Neural progenitor cell (in vitro differentiated cells): ENCODE data around the gene PRDX6. TPM values are rescaled to one million over a fixed set of nuclear protein-coding genes. Genes with fewer than 3 reads are reported as not detected.

Experiments
- DNase-seq: peaks from one replicate; pipeline ENCODE4 v3.0.0-alpha.2; 2016; ENCODE audit warnings: low spot score
- H2AFZ ChIP-seq: fragments of 200-600 bp; sonication (generic); replicated peaks from 2 replicates; pipeline ENCODE4 v1.6.1; 2016; ENCODE audit warnings: antibody characterized with exemption
- H3F3A ChIP-seq: fragments of 200-600 bp; sonication (generic); 2 replicates; pipeline ENCODE4 v1.6.1; 2016; ENCODE audit warnings: antibody characterized with exemption, low read depth
- H3K27ac ChIP-seq: fragments of 200-600 bp; sonication (generic); 2 replicates; pipeline ENCODE4 v1.5.1; 2016; ENCODE audit warnings: mild to moderate bottlenecking
- H3K27me3 ChIP-seq: fragments of 200-600 bp; sonication (generic); 2 replicates; pipeline ENCODE4 v1.6.1; 2016; ENCODE audit warnings: mild to moderate bottlenecking, moderate library complexity
- H3K36me3 ChIP-seq: fragments of 200-600 bp; sonication (generic); 2 replicates; pipeline ENCODE4 v1.5.1; 2016
- H3K4me1 ChIP-seq: fragments of 200-600 bp; sonication (generic); 2 replicates; pipeline ENCODE4 v1.6.1; 2016; ENCODE audit warnings: mixed run types
- H3K4me2 ChIP-seq: fragments of 200-600 bp; sonication (generic); 2 replicates; pipeline ENCODE4 v1.6.1; 2016
- H3K4me3 ChIP-seq: fragments of 200-600 bp; sonication (generic); 2 replicates; pipeline ENCODE4 v1.5.1; 2016
- H3K79me2 ChIP-seq: fragments of 200-600 bp; sonication (generic); 2 replicates; pipeline ENCODE4 v1.6.1; 2016; ENCODE audit warnings: low read depth
- H3K9ac ChIP-seq: fragments of 200-600 bp; sonication (generic); 2 replicates; pipeline ENCODE4 v1.6.1; 2016
- H3K9me3 ChIP-seq: fragments of 200-600 bp; sonication (generic); 2 replicates; pipeline ENCODE4 v1.5.1; 2016; ENCODE audit warnings: low read depth
- H4K20me1 ChIP-seq: fragments of 200-600 bp; sonication (generic); 2 replicates; pipeline ENCODE4 v1.6.1; 2016; ENCODE audit warnings: low read depth
- H3K27ac Mint-ChIP-seq: 3 replicates; pipeline ENCODE4 v1.8.0; 2021; ENCODE audit warnings: mixed read lengths
- H3K27me3 Mint-ChIP-seq: 2 replicates; pipeline ENCODE4 v1.8.0; 2022; ENCODE audit warnings: low read depth, mild to moderate bottlenecking, inconsistent platforms, moderate library complexity, mixed read lengths; ENCODE audit not compliant: insufficient read depth
- H3K36me3 Mint-ChIP-seq: 3 replicates; pipeline ENCODE4 v1.8.0; 2021; ENCODE audit warnings: mixed read lengths
- H3K4me1 Mint-ChIP-seq: 3 replicates; pipeline ENCODE4 v1.8.0; 2021; ENCODE audit warnings: mixed read lengths
- H3K4me3 Mint-ChIP-seq: 3 replicates; pipeline ENCODE4 v1.8.0; 2021; ENCODE audit warnings: mild to moderate bottlenecking, moderate library complexity, mixed read lengths
- H3K9me3 Mint-ChIP-seq: 3 replicates; pipeline ENCODE4 v1.8.0; 2020; ENCODE audit warnings: mixed read lengths
- CTCF ChIP-seq: fragments of 200-600 bp; sonication (generic); IDR thresholded peaks from 2 replicates; pipeline ENCODE4 v1.5.1; 2017; ENCODE audit warnings: antibody characterized with exemption, mild to moderate bottlenecking
- EZH2 ChIP-seq: fragments of 200-600 bp; sonication (generic); IDR thresholded peaks from 2 replicates; pipeline ENCODE4 v1.6.1; 2017; ENCODE audit warnings: antibody characterized with exemption, mild to moderate bottlenecking, moderate library complexity
- EZH2phosphoT487 ChIP-seq: fragments of 200-600 bp; sonication (generic); IDR thresholded peaks from 2 replicates; pipeline ENCODE4 v1.6.1; 2017; ENCODE audit warnings: antibody characterized with exemption
- total RNA-seq: library from RNA; depleted of rRNA; stranded (reverse); fragments of >200 nt; gene quantifications from 2 replicates; pipeline ENCODE4 v1.2.3, GENCODE V29; 2015; ENCODE audit warnings: low replicate concordance

The PRDX6 gene
- total RNA-seq, 1 donor from 2014 or later, result 441 TPM

DNA sequence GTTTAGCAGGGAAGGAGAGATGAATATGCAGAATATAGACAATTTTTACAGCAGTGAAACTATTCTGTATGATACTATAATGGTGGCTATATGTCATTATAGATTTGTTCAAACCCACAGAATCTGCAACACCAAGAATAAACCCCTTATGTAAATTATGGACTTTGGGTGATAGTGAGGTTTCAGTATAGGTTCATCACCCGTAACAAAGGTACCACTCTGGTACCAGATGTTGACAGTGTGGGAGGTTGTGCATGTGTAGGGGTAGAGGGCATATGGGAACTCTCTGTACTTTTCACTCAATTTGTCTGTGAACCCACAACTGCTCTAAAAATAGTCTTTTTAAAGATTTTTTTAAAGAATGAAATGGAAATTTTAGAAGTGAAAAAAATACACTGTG is 29.9 kb upstream of the PRDX6 start:
- Histone ChIP-seq H3K9me3 (peaks cover 26% of the 10 kb centered on the region), H3K4me3 (no peak overlapping the region), H3K79me2 (peaks cover 20% of the 10 kb centered on the region), H3F3A (peaks cover 49% of the 10 kb centered on the region), H3K27me3 (no peaks in the 10 kb centered on the region), H3K4me2 (no peak overlapping the region), H3K36me3 (peaks cover 14% of the 10 kb centered on the region), H2AFZ (no peak overlapping the region), H4K20me1 (no peaks in the 10 kb centered on the region), H3K9ac (no peak overlapping the region), H3K27ac (no peak overlapping the region), H3K4me1 (peaks cover 34% of the 10 kb centered on the region)
- Mint-ChIP-seq H3K27ac (no peak overlapping the region), H3K9me3 (peaks cover 18% of the 10 kb centered on the region), H3K4me3 (no peak overlapping the region), H3K27me3 (peaks cover 2% of the 10 kb centered on the region), H3K4me1 (peaks cover 14% of the 10 kb centered on the region), H3K36me3 (peaks cover 5% of the 10 kb centered on the region)
- no peak for DNase-seq
- no peak for TF ChIP-seq CTCF
- TF ChIP-seq EZH2, result no peak
- TF ChIP-seq EZH2phosphoT487, result no peak

GRCh38 chr1:173448945-173449344 is 28.2 kb upstream of the PRDX6 start:
- peaks cover 38% of the 10 kb centered on the region for H3F3A ChIP-seq
- Mint-ChIP-seq H3K27ac (no peak overlapping the region), H3K36me3 (peaks cover 5% of the 10 kb centered on the region), H3K4me3 (no peak overlapping the region), H3K4me1 (peaks cover 12% of the 10 kb centered on the region), H3K27me3 (no peaks in the 10 kb centered on the region), H3K9me3 (peaks cover 18% of the 10 kb centered on the region)
- H3K4me2 ChIP-seq, result no peak overlapping the region
- peaks cover 16% of the 10 kb centered on the region for H3K79me2 ChIP-seq
- DNase-seq, result no peak
- H3K27me3 ChIP-seq, result no peaks in the 10 kb centered on the region
- TF ChIP-seq EZH2phosphoT487 (no peak), CTCF (no peak), EZH2 (no peak)
- peaks cover 28% of the 10 kb centered on the region for H3K4me1 ChIP-seq
- peaks cover 14% of the 10 kb centered on the region for H3K36me3 ChIP-seq
- H3K9me3 ChIP-seq, result peaks cover 26% of the 10 kb centered on the region
- no peak overlapping the region for H3K4me3 ChIP-seq
- no peak overlapping the region for H3K9ac ChIP-seq
- H3K27ac ChIP-seq, result no peak overlapping the region
- no peak overlapping the region for H2AFZ ChIP-seq
- H4K20me1 ChIP-seq, result no peaks in the 10 kb centered on the region

DNA sequence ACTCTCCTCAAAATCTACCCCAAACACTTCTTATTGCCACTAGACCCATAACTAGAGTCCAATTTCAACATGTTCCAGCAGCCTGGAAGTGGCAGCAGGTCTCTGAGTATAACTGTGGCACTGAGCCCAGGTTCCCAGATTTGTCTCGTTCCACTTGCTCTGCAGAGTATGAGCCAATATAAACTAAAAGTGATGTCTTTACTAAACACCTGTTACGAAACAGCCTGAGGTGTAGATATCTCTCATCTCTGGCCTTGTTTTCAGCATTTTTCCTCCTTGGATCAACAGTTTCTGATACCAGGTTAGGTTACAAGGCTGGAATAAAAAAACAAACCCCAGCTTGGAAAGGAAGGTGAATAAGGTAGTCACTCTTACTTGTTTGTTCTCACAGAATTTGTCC is 25.2 kb upstream of the PRDX6 start:
- no peak overlapping the region for H3K27ac Mint-ChIP-seq

More for the DNA sequence above, 25.2 kb upstream of the PRDX6 start:
- Histone ChIP-seq H4K20me1 (no peaks in the 10 kb centered on the region), H3K79me2 (peaks cover 15% of the 10 kb centered on the region), H3K4me1 (peaks cover 8% of the 10 kb centered on the region), H3K4me2 (no peak overlapping the region), H2AFZ (no peak overlapping the region), H3K4me3 (no peak overlapping the region), H3K27me3 (no peaks in the 10 kb centered on the region), H3K27ac (no peak overlapping the region), H3F3A (peaks cover 8% of the 10 kb centered on the region), H3K9ac (no peak overlapping the region), H3K9me3 (peaks cover 13% of the 10 kb centered on the region), H3K36me3 (peaks cover 11% of the 10 kb centered on the region)
- Mint-ChIP-seq H3K27me3 (no peaks in the 10 kb centered on the region), H3K4me3 (no peak overlapping the region), H3K4me1 (no peaks in the 10 kb centered on the region), H3K9me3 (peaks cover 7% of the 10 kb centered on the region), H3K36me3 (peaks cover 2% of the 10 kb centered on the region)
- no peak for DNase-seq
- no peak for TF ChIP-seq CTCF
- TF ChIP-seq EZH2phosphoT487, result no peak
- TF ChIP-seq EZH2, result no peak
